RKO (cell line): ENCODE measurements around the gene TXNDC9.
"Not testable (repeated sequence)": the region's sequence is repeated elsewhere in the genome, so short reads cannot be mapped to it uniquely, and the experiment has no call there.

Experiments
- DNase-seq: peaks from one replicate; pipeline ENCODE4 v3.0.0-alpha.2; 2016; ENCODE audit warnings: low spot score

Gene TXNDC9

GRCh38 chr2:99335911-99336803 is at the start of gene TXNDC9:
TSS of gene TXNDC9 (minus strand) at chr2:99336333. CDS start at chr2:99333210, 3,123 bp downstream.
- peak; percentile 100 for DNase-seq

- DNase-seq: no peak
These were observed 46.0 kb upstream of the TXNDC9 start for GRCh38 chr2:99382143-99382542.

GRCh38 chr2:99380376-99381010 is 44.4 kb upstream of the TXNDC9 start:
- no peak for DNase-seq

- no peak for DNase-seq
These were observed 41.7 kb upstream of the TXNDC9 start for GRCh38 chr2:99377879-99378278.

GRCh38 chr2:99376254-99376864 is 40.2 kb upstream of the TXNDC9 start:
- no peak for DNase-seq

GRCh38 chr2:99374747-99375146 is 38.6 kb upstream of the TXNDC9 start:
- no peak for DNase-seq

- no peak for DNase-seq
These were observed 37.0 kb upstream of the TXNDC9 start for GRCh38 chr2:99373144-99373543.

GRCh38 chr2:99368854-99369253 is 32.7 kb upstream of the TXNDC9 start:
- not testable (repeated sequence) for DNase-seq

- DNase-seq: no peak
These were observed 29.5 kb upstream of the TXNDC9 start for GRCh38 chr2:99365661-99366060.

- no peak for DNase-seq
These were observed 20.7 kb upstream of the TXNDC9 start for GRCh38 chr2:99356853-99357252.

GRCh38 chr2:99354825-99355224 is 18.7 kb upstream of the TXNDC9 start:
- not testable (repeated sequence) for DNase-seq

- no peak for DNase-seq
These were observed 17.9 kb upstream of the TXNDC9 start for GRCh38 chr2:99354070-99354469.

GRCh38 chr2:99350194-99350593 is 14.1 kb upstream of the TXNDC9 start:
- no peak for DNase-seq

GRCh38 chr2:99348173-99348572 is 12.0 kb upstream of the TXNDC9 start:
- no peak for DNase-seq

- DNase-seq: no peak
These were observed 10.1 kb upstream of the TXNDC9 start for GRCh38 chr2:99346218-99346617.

- not testable (repeated sequence) for DNase-seq
These were observed 9.3 kb upstream of the TXNDC9 start for GRCh38 chr2:99345446-99345845.

GRCh38 chr2:99342536-99342935 is 6.4 kb upstream of the TXNDC9 start:
- no peak for DNase-seq

GRCh38 chr2:99340669-99341236 is 4.6 kb upstream of the TXNDC9 start:
- DNase-seq: no peak

- peak; percentile 75 for DNase-seq
These were observed 2.0 kb upstream of the TXNDC9 start for GRCh38 chr2:99338029-99338585.

GRCh38 chr2:99337113-99338028 is 1.2 kb upstream of the TXNDC9 start, which contains the start of gene EIF5B:
TSS of gene EIF5B (plus strand) at chr2:99337389. CDS start at chr2:99337555, 166 bp downstream.
- peak; percentile 96 for DNase-seq

GRCh38 chr2:99336804-99337112 is 625 bp upstream of the TXNDC9 start:
- no peak for DNase-seq
